Endodermal cell (in vitro differentiated cells): ENCODE measurements around the gene CAMKMT. TPM values are rescaled to one million over a fixed set of nuclear protein-coding genes. Genes with fewer than 3 reads are reported as not detected.

Experiments
- DNase-seq: peaks from one replicate; pipeline ENCODE4 v3.0.0-alpha.2; 2017
- H3K27ac ChIP-seq: 2 replicates; pipeline ENCODE4 v1.5.1; 2013; ENCODE audit warnings: mild to moderate bottlenecking, low read depth, low read length, moderate library complexity
- H3K27me3 ChIP-seq: 2 replicates; pipeline ENCODE4 v1.6.1; 2013; ENCODE audit warnings: mild to moderate bottlenecking, low read length, moderate library complexity; ENCODE audit not compliant: insufficient read depth, control insufficient read depth, poor library complexity, severe bottlenecking
- H3K36me3 ChIP-seq: 2 replicates; pipeline ENCODE4 v1.7.0; 2013; ENCODE audit warnings: mild to moderate bottlenecking, low read length, moderate library complexity; ENCODE audit not compliant: control insufficient read depth, insufficient read depth
- H3K4me1 ChIP-seq: one replicate; pipeline ENCODE4 v1.7.0; 2013; ENCODE audit warnings: low read length; ENCODE audit not compliant: control insufficient read depth, insufficient read depth
- H3K4me3 ChIP-seq: 2 replicates; pipeline ENCODE4 v1.5.1; 2013; ENCODE audit warnings: mild to moderate bottlenecking, low read length, moderate library complexity
- H3K9ac ChIP-seq: 2 replicates; pipeline ENCODE4 v1.6.1; 2013; ENCODE audit warnings: mild to moderate bottlenecking, low read length, moderate library complexity; ENCODE audit not compliant: poor library complexity, severe bottlenecking; ENCODE audit errors: extremely low read depth
- H3K9me3 ChIP-seq: 2 replicates; pipeline ENCODE4 v1.6.1; 2013; ENCODE audit warnings: mild to moderate bottlenecking, low read length, moderate library complexity; ENCODE audit not compliant: control insufficient read depth
- H3K27ac Mint-ChIP-seq: 2 replicates; pipeline ENCODE4 v1.8.0; 2020; ENCODE audit warnings: mixed read lengths
- H3K27me3 Mint-ChIP-seq: 2 replicates; pipeline ENCODE4 v1.8.0; 2021; ENCODE audit warnings: mild to moderate bottlenecking, mixed read lengths; ENCODE audit not compliant: insufficient read depth
- H3K36me3 Mint-ChIP-seq: 2 replicates; pipeline ENCODE4 v1.8.0; 2020; ENCODE audit warnings: low read depth, mixed read lengths
- H3K4me1 Mint-ChIP-seq: 2 replicates; pipeline ENCODE4 v1.8.0; 2020; ENCODE audit warnings: mixed read lengths
- H3K4me3 Mint-ChIP-seq: 2 replicates; pipeline ENCODE4 v1.8.0; 2020; ENCODE audit warnings: mild to moderate bottlenecking, moderate library complexity, mixed read lengths
- H3K9me3 Mint-ChIP-seq: 2 replicates; pipeline ENCODE4 v1.8.0; 2020; ENCODE audit warnings: mild to moderate bottlenecking, mixed read lengths
- CTCF ChIP-seq: fragments of 200-600 bp; sonication (generic); conservative IDR thresholded peaks from 2 replicates; pipeline ENCODE4 v1.5.0; 2021; ENCODE audit warnings: antibody characterized with exemption, mild to moderate bottlenecking
- WGBS, 2 experiments: methylation state at CpG; one replicate each; pipeline versions ENCODE4 v1.1.5 to v1.1.7; 2013; ENCODE audit warnings: missing lambda C conversion rate in 2 of 2, mixed read lengths in 1 of 2; ENCODE audit not compliant: insufficient coverage in 1 of 2, insufficient read length in 1 of 2; 5-methylcytosine and 5-hydroxymethylcytosine counted together
- total RNA-seq, 2 donors: library from RNA; stranded (reverse); fragmentation: NEBNext Ultra II Directional in 1 of 2; extraction: Animal tissue kit (Norgen Biotek cat#: 25700) in 1 of 2; gene quantifications; 2 replicates in 1 of 2; 3 replicates in 1 of 2; pipeline ENCODE4 v1.2.1, GENCODE V29; 2021

Gene CAMKMT
- total RNA-seq, 2 donors from 2014 or later = 31.4 to 57.5 TPM

- H3K4me1 ChIP-seq = no peaks in the 10 kb centered on the region
- no peaks in the 10 kb centered on the region for H3K27me3 ChIP-seq
- peaks cover 9% of the 10 kb centered on the region for H3K36me3 Mint-ChIP-seq
- H3K4me3 Mint-ChIP-seq = no peak overlapping the region
- TF ChIP-seq CTCF = no peak
- H3K27ac Mint-ChIP-seq = peak overlapping the region; percentile 3
- H3K9me3 Mint-ChIP-seq = peaks cover 28% of the 10 kb centered on the region
- peaks cover 4% of the 10 kb centered on the region for H3K4me1 Mint-ChIP-seq
- H3K9ac ChIP-seq = no peak overlapping the region
- DNase-seq = peak; percentile 45
- H3K4me3 ChIP-seq = no peak overlapping the region
- no peaks in the 10 kb centered on the region for H3K27me3 Mint-ChIP-seq
- H3K27ac ChIP-seq = no peak overlapping the region
- H3K36me3 ChIP-seq = no peaks in the 10 kb centered on the region
- H3K9me3 ChIP-seq = peaks cover 26% of the 10 kb centered on the region
These were observed 108.4 kb downstream of the CAMKMT start for GRCh38 chr2:44470151-44470550.

GRCh38 chr2:44477657-44478414 is 116.1 kb downstream of the CAMKMT start:
- no peak overlapping the region for H3K27ac ChIP-seq
- no peak overlapping the region for H3K4me3 ChIP-seq
- H3K27me3 Mint-ChIP-seq = no peaks in the 10 kb centered on the region
- WGBS, 2 experiments = 99 to 100% methylated on average over 2 of the region's 3 CpGs
- TF ChIP-seq CTCF = no peak
- no peak overlapping the region for H3K4me3 Mint-ChIP-seq
- H3K27me3 ChIP-seq = no peaks in the 10 kb centered on the region
- H3K9me3 ChIP-seq = no peaks in the 10 kb centered on the region
- H3K27ac Mint-ChIP-seq = no peak overlapping the region
- peaks cover 10% of the 10 kb centered on the region for H3K4me1 Mint-ChIP-seq
- H3K9ac ChIP-seq = no peak overlapping the region
- no peaks in the 10 kb centered on the region for H3K4me1 ChIP-seq
- no peaks in the 10 kb centered on the region for H3K36me3 ChIP-seq
- H3K36me3 Mint-ChIP-seq = no peaks in the 10 kb centered on the region
- DNase-seq = no peak
- no peaks in the 10 kb centered on the region for H3K9me3 Mint-ChIP-seq

- Mint-ChIP-seq H3K4me1 (peaks cover 10% of the 10 kb centered on the region), H3K9me3 (no peaks in the 10 kb centered on the region), H3K27ac (peak overlapping the region; percentile 26), H3K27me3 (no peaks in the 10 kb centered on the region), H3K4me3 (no peak overlapping the region), H3K36me3 (no peaks in the 10 kb centered on the region)
- peak; percentile 100 for TF ChIP-seq CTCF
- Histone ChIP-seq H3K27ac (no peak overlapping the region), H3K27me3 (no peaks in the 10 kb centered on the region), H3K36me3 (no peaks in the 10 kb centered on the region), H3K4me1 (no peaks in the 10 kb centered on the region), H3K9me3 (no peaks in the 10 kb centered on the region), H3K9ac (no peak overlapping the region), H3K4me3 (no peak overlapping the region)
- DNase-seq = peak; percentile 67
- WGBS, 2 experiments = 0 to 35% methylated on average over 2 to 5 of the region's 5 CpGs
These were observed 117.6 kb downstream of the CAMKMT start for GRCh38 chr2:44479127-44479887.
